ENCODE measurements around the gene VTCN1. TPM values are rescaled to one million over a fixed set of nuclear protein-coding genes. Genes with fewer than 3 reads are reported as not detected.
A peak's percentile ranks its signal among the peaks of the same experiment; 100 is the strongest.

The VTCN1 gene
- total RNA-seq, 1 donor from 2014 or later: 0.47 TPM

DNA sequence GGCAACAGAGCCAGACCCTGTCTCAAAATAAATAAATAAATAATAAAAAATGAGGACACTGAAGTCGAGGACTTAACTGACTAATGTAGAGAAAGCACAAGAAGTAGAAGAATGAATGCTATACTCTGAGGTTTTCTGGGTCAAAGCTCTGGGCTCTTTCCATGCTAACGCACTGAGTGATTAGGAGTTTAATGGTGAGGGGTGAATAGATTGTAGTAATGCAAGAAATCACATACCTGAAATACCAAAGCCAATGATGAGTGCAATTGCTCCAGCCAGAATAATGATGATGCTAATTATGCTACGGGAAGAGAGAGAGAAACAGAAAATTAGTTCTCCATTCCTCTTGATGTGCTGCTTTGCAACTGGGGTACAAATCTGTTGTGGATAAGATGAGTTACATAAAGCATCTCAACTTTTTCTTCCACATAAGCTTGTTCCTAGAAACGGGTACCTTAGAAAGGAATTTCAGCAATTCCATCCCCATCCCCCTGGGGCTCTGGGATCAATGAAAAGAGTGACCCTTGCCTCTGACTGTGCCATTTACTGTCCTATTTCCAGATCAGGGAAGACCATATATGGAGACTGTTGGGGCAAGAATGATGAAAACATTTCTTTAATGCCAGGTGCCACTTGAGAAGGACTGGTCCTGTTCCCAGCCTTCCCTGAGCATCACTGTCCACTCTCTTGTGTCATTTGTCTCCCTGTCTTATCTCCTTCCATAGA lies 40.7 kb downstream of the VTCN1 start:
- Mint-ChIP-seq H3K4me3 (no peak overlapping the region), H3K27ac (ENCODE audit: unreplicated experiment) (peak overlapping the region; percentile 36), H3K9me3 (peaks cover 12% of the 10 kb centered on the region)

GRCh38 chr1:117167402-117167801 lies 43.3 kb downstream of the VTCN1 start:
- H3K27me3 Mint-ChIP-seq (ENCODE audit: low read depth): no peaks in the 10 kb centered on the region
- TF ChIP-seq, protein P1, sequence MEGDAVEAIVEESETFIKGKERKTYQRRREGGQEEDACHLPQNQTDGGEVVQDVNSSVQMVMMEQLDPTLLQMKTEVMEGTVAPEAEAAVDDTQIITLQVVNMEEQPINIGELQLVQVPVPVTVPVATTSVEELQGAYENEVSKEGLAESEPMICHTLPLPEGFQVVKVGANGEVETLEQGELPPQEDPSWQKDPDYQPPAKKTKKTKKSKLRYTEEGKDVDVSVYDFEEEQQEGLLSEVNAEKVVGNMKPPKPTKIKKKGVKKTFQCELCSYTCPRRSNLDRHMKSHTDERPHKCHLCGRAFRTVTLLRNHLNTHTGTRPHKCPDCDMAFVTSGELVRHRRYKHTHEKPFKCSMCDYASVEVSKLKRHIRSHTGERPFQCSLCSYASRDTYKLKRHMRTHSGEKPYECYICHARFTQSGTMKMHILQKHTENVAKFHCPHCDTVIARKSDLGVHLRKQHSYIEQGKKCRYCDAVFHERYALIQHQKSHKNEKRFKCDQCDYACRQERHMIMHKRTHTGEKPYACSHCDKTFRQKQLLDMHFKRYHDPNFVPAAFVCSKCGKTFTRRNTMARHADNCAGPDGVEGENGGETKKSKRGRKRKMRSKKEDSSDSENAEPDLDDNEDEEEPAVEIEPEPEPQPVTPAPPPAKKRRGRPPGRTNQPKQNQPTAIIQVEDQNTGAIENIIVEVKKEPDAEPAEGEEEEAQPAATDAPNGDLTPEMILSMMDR (conservative IDR thresholded peaks at IDR 0.05): no peak
- no peak overlapping the region for H3K4me3 Mint-ChIP-seq
- H3K9me3 Mint-ChIP-seq: peaks cover 9% of the 10 kb centered on the region
- peaks cover 24% of the 10 kb centered on the region for H3K4me1 Mint-ChIP-seq
- H3K36me3 Mint-ChIP-seq (ENCODE audit: low read depth): no peaks in the 10 kb centered on the region
- DNase-seq (ENCODE audit: low read depth, low spot score): no peak
- H3K27ac Mint-ChIP-seq (ENCODE audit: unreplicated experiment): no peak overlapping the region

More for the DNA sequence above, 40.7 kb downstream of the VTCN1 start:
- Mint-ChIP-seq H3K4me1 (peaks cover 46% of the 10 kb centered on the region), H3K36me3 (ENCODE audit: low read depth) (no peaks in the 10 kb centered on the region), H3K27me3 (ENCODE audit: low read depth) (no peaks in the 10 kb centered on the region)
- TF ChIP-seq, protein P1 (conservative IDR thresholded peaks at IDR 0.05): no peak
- DNase-seq (ENCODE audit: low read depth, low spot score): no peak

DNA sequence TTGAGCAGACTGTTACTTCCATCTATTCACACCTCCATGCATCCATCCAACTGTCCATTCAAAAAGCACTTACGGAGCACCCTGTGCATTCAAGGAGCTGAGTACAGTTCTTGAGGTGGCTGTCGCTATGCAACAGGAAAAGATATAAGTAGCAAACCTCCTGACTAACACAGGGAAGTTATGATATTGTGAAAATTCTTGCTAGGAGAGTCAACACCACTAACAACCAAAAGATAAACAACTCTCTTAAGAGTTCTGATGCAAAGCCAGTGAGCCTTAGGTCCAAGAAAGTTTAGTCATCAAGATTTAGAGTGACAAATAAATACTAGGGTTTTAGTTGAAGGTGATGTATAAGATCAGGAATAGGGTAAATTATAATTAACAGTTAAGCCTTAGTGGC lies 44.7 kb downstream of the VTCN1 start:
- DNase-seq (ENCODE audit: low read depth, low spot score): no peak
- no peaks in the 10 kb centered on the region for H3K36me3 Mint-ChIP-seq (ENCODE audit: low read depth)
- peaks cover 12% of the 10 kb centered on the region for H3K4me1 Mint-ChIP-seq
- H3K27me3 Mint-ChIP-seq (ENCODE audit: low read depth): no peaks in the 10 kb centered on the region
- H3K27ac Mint-ChIP-seq (ENCODE audit: unreplicated experiment): no peak overlapping the region
- H3K9me3 Mint-ChIP-seq: peaks cover 5% of the 10 kb centered on the region
- no peak overlapping the region for H3K4me3 Mint-ChIP-seq
- TF ChIP-seq, protein P1 (conservative IDR thresholded peaks at IDR 0.05): no peak

DNA sequence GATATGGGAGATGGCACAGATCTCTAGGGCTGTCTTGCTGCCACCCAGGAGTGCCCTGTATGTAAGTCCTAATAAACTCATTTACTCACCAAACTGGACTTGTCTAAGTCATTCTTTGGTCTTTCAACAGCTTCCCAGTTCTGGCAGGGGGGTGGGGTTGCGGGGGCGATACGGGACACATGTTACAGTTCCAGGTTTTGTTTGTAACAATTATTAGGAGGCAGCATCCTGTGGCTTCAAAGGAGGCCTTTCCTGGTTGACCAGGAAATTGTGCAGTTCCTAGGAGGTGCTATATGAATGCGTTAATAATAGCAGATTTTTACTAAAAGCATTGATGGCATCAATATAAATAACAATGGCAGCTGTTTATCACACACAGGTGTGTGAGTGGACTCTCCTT lies 46.5 kb downstream of the VTCN1 start:
- Mint-ChIP-seq H3K36me3 (ENCODE audit: low read depth) (no peaks in the 10 kb centered on the region), H3K9me3 (peaks cover 2% of the 10 kb centered on the region), H3K27me3 (ENCODE audit: low read depth) (no peaks in the 10 kb centered on the region), H3K4me1 (no peaks in the 10 kb centered on the region), H3K4me3 (no peak overlapping the region), H3K27ac (ENCODE audit: unreplicated experiment) (no peak overlapping the region)
- TF ChIP-seq, protein P1 (conservative IDR thresholded peaks at IDR 0.05): no peak
- no peak for DNase-seq (ENCODE audit: low read depth, low spot score)

DNA sequence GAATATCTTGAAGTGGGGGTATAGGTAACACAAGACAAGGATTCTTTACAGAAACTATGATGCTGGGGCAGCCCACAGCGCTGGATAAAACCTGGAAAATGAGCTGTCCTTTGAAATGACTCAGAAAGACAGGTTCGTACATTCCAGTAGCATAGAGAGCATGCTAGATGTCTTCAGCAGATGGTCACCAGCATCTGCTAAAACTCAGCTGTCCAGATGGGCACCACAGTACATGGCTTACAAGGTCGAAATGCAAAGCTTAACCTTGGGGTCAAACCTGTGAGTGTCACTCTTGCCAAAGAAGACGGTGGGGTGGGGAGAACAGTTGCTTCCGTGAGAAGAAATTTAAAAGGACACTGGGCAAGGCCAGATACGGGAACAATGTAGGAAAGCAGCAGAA lies 47.9 kb downstream of the VTCN1 start:
- no peak for DNase-seq (ENCODE audit: low read depth, low spot score)
- TF ChIP-seq, protein P1 (conservative IDR thresholded peaks at IDR 0.05): no peak
- Mint-ChIP-seq H3K27ac (ENCODE audit: unreplicated experiment) (no peak overlapping the region), H3K27me3 (ENCODE audit: low read depth) (no peaks in the 10 kb centered on the region), H3K4me1 (no peaks in the 10 kb centered on the region), H3K36me3 (ENCODE audit: low read depth) (no peaks in the 10 kb centered on the region), H3K9me3 (peaks cover 7% of the 10 kb centered on the region), H3K4me3 (no peak overlapping the region)
